Stimulated activated CD4-positive, alpha-beta T cell treated with anti-CD3 and anti-CD28 coated beads, Interleukin-4, amount 100 ng/mL, for 24 hours (primary cell): ENCODE results near the gene PHF5A.

Source experiments
- DNase-seq: peaks from one replicate; pipeline ENCODE4 v3.0.0-alpha.2; 2020

The PHF5A gene

DNA sequence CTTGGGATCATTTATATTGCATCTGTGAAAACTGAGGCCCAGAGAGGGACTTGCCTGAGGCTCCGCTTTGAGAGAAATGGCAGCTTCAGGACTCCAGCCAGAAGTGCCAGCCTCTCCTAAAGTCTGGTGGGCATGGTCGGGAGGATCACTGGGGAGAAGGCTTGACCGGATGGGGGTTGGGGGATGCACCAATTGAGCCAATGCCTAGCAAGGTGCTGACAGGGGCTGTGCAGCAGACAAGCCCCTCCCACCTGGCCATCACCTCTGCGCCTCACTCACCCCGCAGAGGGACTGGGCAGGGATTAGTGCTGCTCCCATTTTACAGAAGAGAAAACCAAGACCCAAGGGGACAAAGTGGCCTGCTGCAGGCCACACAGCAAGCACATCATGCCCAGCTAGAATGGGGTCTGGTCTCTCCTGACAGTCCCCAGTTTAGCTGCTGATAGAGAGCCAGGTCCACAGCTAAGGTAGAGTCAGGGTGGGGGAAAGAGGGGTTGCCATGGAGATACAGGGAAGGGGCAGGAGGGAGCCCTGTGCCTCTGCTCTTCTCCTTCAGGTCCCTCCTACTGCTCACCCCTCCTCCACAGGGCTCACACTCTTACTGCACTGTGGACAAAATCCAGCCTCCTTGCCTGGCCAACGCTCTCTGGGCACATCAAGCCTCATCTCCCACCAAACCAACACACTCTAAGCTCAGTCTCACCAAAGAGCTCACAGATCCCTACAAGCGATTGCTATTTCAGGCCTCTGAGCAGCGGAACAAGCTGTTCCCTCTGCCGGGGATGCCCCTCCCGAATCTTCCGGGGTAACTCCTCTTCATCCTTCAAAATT, 57.3 kb downstream of the PHF5A start:
- DNase-seq = no peak

DNA sequence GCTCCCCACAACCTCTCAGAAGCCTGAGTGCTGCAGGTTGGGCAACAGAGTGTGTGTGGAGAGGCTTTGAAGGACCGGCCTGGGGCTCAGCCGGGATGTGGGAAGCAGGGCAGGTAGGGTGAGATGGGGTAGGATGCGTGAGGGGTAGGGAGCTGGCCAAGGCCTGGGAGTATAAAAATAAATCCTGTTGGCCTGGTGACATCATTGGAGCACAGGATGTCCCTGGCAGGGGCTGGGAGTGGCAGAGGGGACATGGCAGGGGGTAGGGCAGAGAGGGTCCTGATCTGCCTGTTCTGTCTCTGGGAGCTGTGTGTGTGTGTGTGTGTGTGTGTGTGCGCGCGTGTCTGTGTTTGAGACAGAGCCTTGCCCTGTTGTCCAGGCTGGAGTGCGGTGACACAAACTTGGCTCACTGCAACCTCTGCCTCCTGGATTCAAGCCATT, 58.2 kb downstream of the PHF5A start:
- no peak for DNase-seq
